ENCODE measurements around the gene IQSEC3. TPM values are rescaled to one million over a fixed set of nuclear protein-coding genes. Genes with fewer than 3 reads are reported as not detected.

Gene IQSEC3
- total RNA-seq, 1 donor from 2014 or later, result 2.5 TPM

GRCh38 chr12:226401-226800 is 159.8 kb downstream of the IQSEC3 start:
- Mint-ChIP-seq H3K4me1 (ENCODE audit: low read depth) (peaks cover 2% of the 10 kb centered on the region), H3K9me3 (ENCODE audit: low read depth) (no peaks in the 10 kb centered on the region), H3K27me3 (peaks cover 44% of the 10 kb centered on the region), H3K27ac (no peak overlapping the region), H3K36me3 (ENCODE audit: insufficient read depth) (no peaks in the 10 kb centered on the region), H3K4me3 (ENCODE audit: low read depth) (no peak overlapping the region)
- TF ChIP-seq CTCF (IDR thresholded peaks at IDR 0.05; ENCODE audit: unreplicated experiment), result no peak
- no peak for DNase-seq (ENCODE audit: low spot score, unreplicated experiment)

GRCh38 chr12:227286-227915 is 160.8 kb downstream of the IQSEC3 start:
- DNase-seq (ENCODE audit: low spot score, unreplicated experiment), result no peak
- no peaks in the 10 kb centered on the region for H3K36me3 Mint-ChIP-seq (ENCODE audit: insufficient read depth)
- peaks cover 36% of the 10 kb centered on the region for H3K27me3 Mint-ChIP-seq
- peaks cover 2% of the 10 kb centered on the region for H3K4me1 Mint-ChIP-seq (ENCODE audit: low read depth)
- no peaks in the 10 kb centered on the region for H3K9me3 Mint-ChIP-seq (ENCODE audit: low read depth)
- no peak overlapping the region for H3K4me3 Mint-ChIP-seq (ENCODE audit: low read depth)
- no peak for TF ChIP-seq CTCF (IDR thresholded peaks at IDR 0.05; ENCODE audit: unreplicated experiment)
- H3K27ac Mint-ChIP-seq, result no peak overlapping the region

Other genes with a start within 250 kb of the IQSEC3 start
- gene SLC6A12, start 147.4 kb downstream of the IQSEC3 start, total RNA-seq, result 3.1 and 4.7 TPM in 2 replicates
- 0.60 and 0.98 TPM in 2 replicates for gene SLC6A13, start 196.1 kb downstream of the IQSEC3 start, total RNA-seq